Non-pigmented ciliary epithelial cell (primary cell): Measurements from ENCODE around the gene ZDHHC22.
"Not testable (repeated sequence)": the region's sequence is repeated elsewhere in the genome, so short reads cannot be mapped to it uniquely, and the experiment has no call there.

Experiments
- DNase-seq: peaks from one replicate; pipeline ENCODE4 v3.0.0-alpha.2; 2010; ENCODE audit warnings: low read depth

Gene ZDHHC22, protein sequence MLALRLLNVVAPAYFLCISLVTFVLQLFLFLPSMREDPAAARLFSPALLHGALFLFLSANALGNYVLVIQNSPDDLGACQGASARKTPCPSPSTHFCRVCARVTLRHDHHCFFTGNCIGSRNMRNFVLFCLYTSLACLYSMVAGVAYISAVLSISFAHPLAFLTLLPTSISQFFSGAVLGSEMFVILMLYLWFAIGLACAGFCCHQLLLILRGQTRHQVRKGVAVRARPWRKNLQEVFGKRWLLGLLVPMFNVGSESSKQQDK

DNA sequence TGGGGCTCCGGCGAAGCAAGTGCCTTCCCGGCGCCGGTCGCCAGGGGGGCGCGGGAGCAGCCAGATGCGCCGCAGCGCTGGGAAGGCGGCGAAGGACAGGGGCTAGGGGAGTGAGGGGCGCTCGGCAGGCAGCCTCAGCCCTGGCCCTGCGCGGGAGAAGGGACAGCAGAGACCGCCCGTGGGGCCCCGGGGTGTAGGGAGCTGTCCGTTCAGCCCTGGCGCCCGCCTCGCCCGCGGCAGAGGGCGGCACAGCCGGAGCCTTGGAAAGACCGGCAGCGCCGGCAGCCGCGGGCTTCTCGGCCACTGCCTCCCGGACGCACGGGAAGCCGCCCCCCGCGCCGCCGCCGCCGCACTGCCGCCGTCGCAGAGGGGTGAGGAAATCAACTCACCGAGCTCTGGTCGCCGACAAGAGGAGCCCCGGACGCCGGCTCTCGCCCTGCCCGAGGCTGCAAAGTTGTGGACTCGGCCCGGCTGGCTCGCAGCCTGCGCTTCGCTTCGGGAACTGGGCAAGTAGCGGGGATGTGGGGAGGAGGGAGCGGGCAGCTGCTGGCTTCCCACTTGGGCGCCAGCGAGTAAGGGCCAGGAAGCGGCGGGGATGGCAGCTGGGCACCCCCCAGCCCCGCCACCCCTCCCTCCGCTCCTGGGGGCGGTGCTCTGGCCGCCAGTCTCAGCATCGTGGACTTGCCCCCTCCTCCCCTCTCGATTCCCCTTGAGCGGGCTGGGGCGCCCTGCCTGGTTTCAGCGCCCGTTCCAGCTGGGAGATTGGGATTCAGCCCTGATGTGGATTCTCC lies at the start of gene ZDHHC22:
Gene ZDHHC22 (minus strand): TSS at position 578 of the 791 bp plus-strand sequence. CDS start 2,053 bp downstream, outside the sequence.
- DNase-seq, result no peak

DNA sequence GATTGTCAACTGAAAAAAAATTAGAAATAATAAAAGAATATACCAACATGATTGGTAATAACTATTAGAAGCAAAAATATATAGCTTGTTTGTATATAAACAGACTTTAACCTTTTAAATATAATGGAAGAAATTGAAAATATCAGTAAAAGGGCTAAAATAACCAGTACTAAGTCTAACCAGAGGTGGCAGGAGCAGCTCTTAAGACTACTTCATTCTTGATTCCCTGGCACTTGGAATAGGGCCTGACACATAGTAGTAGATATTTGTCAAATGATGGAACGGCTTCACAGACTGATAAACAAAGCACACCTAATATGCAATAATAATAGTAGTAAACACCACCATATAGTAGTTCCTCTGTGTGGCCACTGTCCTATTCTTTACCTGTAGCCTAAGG lies 49.4 kb upstream of the ZDHHC22 start:
- no peak for DNase-seq

DNA sequence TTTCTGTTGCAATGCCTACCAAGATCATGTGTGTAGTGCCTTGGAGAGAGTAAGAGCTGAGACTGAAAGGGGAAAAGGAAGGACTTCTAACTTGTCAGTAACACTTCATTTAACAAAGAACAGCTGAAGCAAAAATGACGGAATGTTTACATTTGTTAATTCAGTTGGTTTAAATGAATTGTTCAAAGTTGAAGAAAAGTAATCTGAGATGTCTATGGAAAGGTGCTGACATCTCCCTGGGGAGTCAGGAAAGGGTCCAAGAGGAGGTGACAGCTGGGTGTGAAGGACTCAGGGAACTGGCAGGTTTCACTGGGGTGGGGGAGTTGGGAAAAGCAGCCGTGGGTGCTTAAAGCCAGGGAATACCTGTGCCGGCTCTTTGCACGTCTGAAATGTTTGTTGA lies 47.9 kb upstream of the ZDHHC22 start:
- DNase-seq, result no peak

DNA sequence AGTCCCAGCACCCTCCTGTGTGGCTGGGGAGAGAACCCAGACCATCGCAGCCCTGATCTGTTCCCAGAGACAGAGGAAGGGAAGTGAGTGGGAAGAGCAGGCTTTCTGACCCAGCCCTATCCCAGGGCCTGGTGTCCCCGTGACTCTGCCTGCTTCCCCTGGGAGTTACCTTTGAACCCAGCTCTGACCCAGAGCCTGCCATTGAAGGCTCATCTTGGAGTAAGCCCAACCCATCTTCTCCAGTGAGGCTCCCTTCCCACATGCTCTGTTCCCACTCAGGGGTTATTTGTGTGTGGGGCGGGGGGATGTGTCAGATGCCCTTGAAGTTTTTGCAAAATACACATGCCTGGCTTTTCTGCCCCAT lies 46.0 kb upstream of the ZDHHC22 start:
- DNase-seq, result no peak

DNA sequence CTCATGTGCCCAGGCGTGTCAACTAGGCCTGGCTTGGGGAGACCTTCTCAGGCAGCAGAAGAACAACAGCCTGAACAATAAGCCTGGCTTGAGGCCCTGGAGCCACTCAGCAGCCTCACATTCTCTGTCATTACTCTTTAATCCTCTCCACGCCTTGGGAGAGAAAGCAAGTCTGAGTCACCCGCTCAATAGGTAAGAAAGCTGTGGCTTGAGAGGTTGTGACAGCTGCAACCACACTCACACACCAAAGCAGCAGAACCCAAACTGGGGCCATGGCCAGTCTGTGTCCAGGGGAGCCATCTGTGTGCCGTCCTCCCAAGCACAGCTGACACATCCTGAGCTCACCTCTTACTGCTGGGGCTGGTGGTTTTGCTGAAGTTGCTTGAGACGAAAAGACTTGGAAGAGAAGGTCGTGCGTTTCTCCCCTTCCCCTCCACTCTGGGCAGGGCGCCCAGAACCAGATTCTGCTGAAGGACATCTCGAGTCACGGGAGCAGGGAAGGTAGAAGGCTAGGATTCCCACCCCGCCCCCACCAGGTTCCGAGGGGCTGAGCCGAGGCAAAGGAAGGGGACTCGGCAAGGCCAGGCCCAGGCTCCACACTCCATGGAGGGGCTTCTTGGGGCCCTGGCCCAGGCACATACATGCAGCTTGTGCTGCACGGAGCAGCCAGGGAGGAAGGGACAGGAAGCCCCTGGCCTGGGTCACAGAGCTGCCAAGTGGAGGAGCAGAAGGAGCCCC lies 45.5 kb upstream of the ZDHHC22 start:
- peak; percentile 11 for DNase-seq

DNA sequence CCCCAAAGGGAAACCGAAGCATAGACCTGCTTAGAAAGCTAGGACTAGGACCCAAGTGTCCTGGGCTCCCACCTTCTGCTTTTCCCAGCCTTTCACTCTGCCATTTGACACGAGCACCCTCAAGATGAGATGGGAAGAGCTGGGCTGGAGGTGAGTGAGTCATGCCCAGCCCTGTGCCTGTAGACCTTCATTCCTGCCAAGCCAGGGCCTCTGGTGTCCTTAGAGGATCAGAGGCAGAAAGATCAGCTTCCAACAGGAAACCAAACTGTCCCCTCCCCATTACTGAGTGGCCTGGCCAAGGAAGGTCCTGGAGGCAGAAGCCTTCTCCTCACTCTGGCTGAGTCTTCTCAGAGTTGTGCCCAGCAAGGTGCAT lies 43.5 kb upstream of the ZDHHC22 start:
- DNase-seq, result no peak

DNA sequence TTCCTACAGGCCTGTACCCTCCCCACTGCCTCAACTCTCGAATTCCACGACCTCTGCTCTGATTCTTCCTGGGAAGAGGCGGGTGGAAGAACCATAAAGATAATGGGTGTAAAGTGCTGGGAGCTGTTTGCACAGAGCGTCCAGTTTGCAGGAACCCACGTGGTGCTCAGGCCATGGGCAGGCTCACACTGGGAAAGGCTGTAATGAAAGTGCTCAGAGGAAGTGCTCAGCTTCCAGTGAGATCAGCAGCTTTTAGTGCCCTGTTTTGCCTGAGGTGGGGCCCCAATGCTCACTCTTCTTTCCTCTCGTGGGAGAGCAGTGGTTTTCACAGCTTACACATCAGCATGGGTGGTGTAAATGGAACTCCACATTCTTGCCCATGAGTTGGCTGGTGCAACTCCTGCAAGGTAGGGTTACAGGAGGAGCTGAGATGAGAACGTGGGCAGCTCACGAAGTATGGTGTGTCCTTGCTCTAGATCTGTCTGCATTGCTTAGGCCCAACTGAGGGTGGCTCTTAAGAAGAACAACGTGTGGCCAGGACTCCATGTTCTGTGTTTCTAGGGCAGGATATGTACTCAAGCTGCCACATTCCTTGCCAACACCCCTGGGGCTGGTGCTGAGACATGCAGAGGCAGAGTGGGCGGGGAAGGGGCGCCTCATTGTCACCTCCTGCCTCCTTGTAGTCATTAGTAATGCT lies 43.0 kb upstream of the ZDHHC22 start:
- DNase-seq, result no peak

DNA sequence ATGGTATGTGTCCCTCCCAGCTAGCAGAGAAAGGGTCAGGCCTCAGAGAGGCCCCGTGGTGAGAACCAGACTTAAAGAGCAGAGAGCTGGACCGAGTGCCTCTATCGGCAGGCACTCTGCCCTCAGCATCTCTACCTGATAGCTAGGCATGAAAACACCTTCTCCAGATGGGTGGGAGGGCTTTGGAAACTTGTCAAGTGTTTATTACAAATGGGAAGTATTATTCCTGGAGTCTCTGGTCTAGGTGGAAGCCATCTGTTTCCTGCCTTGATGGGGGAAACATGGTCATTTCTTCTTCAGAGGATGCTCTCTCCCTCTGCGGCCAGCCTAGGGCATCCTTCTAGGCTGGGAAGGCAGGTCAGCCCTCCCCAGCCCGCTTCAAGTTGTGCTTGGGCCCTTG lies 42.3 kb upstream of the ZDHHC22 start:
- no peak for DNase-seq

DNA sequence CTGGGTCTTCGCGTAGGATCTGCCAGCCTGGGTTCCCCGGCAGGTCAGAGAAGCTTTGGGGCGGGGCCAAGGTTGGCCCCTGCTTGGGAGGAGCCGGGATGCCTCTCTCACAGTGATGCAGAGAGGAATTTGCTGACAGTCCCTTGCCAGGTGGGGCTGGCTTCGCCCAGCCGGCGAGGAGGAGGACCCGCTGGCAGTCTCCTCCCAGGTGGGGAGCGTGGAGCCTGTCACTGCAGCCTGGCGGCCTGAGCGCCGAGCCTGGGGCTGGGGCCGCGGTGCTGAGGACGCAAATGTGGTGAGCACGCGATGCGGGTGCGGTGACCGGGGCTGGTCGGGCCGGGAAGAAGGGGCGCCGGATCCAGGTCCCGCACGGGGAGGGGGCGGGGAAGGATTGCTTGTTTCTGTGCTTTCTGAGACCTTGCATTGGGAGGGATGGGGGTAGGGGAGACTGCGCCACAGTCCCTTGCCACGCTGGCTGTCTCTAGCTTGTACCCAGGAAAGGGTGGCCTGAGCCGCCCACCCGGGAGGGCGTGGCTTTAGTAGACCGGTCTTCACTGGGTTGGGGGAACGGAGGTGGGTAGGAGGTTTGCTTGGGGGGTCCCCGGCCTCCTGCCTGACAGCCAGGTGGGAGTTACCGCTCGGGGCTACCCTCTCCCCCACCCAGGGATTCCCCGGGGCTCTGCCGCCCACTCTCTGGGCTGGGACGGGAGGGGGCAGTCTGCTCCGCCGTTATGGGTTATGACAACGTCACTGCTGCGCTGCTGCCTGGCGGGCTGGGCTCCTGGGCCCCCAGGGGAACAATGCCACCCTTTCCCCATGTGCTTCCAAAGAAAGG lies 40.2 kb upstream of the ZDHHC22 start, which contains the start of gene TMEM63C:
Gene TMEM63C (plus strand): TSS at position 196 of the 835 bp plus-strand sequence. CDS start 37,016 bp downstream, outside the sequence.
- DNase-seq, result no peak

DNA sequence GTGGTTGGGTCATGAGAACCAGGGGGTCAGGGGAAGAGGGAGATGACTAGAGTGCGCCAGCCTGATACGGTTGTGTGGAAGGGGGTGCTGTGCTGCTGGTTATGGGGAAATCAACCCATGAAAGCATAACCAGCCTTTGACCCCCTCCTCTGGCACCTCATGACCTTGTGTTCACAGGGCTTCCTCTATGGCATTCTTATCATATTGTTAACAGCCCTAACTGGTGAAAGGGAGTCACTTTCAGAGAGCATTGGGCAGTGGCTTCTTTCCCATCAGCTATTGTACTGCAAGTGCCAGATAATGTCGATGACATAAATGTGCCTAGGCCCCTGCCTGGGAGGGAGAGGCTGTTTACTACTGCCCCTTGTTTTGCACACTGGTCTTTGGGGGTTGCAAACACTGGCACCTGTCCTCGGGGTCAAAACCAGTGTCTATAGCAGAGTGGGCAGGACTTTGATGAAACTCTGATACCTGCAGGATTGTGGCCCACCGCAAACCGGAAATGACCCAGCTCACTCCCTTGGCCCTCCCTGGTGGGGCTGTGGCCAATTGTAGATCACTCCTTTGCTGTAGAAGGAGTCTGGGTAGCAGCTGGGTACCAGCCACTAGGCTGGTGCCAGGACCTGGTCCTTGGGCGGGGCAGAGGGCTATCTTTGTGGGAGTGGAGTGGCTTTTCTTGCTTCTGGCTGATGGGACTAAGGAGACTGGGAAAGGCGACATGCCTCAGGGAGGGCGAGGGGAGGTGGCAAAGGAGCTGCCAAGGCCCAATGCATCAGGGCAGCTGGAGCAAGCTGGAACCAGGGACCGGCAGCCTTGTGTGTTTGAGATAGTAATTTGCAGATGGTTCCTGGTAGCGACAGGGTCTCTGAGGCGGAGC lies 39.4 kb upstream of the ZDHHC22 start:
- DNase-seq, result no peak

DNA sequence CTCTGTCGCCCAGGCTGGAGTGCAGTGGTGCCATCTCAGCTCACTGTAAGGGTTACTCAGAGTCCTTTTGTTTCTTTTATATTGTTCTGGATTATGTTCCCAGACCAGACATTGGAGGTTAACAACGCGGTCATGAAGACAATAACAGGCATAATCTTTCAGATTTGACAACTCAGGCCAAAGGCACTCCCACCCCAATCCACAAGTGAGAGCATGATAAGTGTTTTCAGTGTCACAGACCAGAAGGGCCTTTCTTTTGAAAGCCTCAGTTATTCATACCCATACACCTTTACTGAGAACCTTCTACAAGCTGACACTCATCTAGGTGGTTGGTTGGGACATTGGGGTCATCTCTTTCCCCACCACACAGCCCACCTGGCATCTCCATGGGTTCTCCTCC lies 37.1 kb upstream of the ZDHHC22 start:
- DNase-seq, result no peak

DNA sequence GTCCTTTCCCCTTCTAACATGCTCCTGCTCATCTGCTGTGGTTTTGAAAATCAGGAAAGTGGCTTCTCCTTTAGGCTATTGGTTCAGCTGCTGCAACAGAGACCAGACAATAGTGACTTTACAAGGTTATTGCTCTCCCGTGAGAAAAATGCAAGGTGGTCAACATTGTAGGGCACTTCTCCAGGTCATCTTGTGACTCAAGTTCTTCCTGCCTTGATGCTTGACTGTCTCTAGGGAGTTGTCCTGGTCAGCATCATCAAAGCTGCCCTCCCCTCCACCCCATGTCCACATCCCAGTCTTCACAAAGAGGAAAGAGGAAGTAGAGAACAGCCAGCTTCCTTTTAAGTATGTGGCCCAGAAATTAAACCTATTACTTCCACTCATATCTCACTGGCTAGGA lies 36.1 kb upstream of the ZDHHC22 start:
- no peak for DNase-seq

DNA sequence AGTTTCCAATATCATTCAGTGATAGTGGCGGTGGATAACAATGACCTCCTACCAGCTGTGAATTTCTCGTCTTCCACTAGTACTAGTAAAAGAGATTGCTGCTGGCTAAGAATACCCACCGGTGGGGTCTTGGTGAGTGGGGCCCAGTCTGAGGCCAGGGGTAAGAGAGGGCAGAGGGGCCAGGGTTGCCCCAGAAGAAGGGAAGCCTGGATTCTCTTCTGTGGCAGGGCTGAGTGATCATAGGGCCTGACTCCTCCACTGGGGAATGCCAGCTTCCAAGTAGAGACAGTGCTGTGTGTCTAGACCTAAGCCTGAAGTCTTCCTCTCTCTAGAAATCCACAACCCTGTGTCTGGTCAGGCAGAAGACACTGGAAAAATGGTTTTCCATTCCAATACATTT lies 34.3 kb upstream of the ZDHHC22 start:
- no peak for DNase-seq

DNA sequence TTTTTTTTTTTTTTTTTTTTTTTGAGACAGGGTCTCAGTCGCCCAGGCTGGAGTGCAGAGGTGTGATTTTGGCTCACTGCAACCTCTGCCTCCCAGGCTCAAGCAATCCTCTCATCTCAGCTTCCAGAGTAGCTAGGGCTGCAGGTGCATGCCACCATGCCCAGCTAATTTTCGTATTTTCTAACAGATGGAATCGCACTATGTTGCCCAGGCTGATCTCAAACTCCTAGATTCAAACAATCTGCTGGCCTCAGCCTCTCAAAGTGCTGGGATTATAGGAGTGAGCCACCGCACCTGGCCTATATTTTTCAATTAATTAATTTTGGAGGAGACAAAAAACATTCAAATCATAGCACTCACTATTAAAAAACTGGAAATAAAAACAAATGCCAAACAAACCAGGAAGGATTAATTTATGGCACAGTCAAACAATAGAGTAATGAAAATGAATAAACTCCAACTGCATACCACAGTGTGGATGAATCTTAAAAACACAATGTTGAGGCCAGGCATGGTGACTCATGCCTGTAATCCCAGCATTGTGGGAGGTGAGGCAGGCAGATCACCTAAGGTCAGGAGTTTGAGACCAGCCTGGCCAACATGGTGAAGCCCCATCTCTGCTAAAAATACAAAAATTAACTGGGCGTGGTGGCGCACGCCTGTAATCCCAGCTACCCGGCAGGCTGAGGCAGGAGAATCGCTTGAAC lies 32.5 kb upstream of the ZDHHC22 start:
- not testable (repeated sequence) for DNase-seq

DNA sequence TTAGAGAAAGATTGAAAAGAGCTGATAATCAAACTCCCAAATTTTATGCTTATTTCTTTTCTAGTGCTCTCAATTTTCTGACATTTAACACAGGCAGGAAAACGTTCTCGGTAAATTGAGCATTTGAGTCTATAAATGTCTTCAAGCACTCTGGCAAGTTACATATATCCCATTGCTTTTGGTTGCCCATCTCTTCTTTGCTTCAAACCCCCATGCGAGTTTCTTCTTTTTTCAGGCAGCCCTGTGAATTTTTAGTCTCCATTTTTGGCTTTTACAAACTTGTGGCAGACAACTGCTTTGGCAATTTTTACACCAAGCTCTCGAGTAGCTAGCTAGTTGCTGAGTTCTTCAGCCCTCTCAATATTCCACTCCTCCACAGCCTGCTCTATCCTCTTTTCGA lies 31.3 kb upstream of the ZDHHC22 start:
- no peak for DNase-seq

DNA sequence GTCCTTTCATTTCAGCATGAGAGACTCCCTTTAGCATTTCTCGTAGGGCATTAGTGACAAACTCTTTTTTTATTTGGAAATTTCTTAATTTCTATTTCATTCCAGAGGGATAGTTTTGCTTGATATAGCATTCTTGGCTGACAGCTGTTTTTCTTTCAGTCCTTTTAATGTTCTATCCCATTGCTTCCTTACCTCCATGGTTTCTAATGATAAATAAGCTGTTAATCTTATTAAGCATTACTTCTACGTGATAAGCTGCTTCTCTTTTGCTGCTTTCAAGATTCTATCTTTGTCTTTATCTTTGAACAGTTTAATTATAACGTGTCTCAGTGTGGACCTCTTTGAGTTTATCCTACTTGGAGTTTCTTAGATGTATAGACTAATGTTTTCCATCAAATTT lies 28.5 kb upstream of the ZDHHC22 start:
- DNase-seq, result no peak

DNA sequence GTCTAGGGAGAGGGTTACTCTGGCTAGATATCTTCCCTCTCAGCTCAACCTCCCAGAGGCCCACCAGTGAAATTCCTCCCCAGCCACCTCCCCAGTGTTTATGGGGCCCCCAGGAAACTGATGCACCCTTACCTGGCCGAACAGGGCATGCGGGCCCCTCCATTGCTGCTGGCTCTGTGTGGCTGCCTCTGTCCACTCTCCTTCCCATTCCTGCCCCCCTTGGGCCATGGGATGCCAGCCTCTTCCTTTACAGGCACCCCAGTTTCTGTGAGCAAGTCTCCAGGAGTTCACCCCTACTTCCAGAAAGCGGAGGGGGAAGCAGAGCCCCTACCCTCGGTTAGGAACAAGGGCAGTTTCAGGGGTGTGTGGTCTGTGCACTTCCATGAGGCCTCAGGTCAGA lies 19.4 kb upstream of the ZDHHC22 start:
- DNase-seq, result no peak

DNA sequence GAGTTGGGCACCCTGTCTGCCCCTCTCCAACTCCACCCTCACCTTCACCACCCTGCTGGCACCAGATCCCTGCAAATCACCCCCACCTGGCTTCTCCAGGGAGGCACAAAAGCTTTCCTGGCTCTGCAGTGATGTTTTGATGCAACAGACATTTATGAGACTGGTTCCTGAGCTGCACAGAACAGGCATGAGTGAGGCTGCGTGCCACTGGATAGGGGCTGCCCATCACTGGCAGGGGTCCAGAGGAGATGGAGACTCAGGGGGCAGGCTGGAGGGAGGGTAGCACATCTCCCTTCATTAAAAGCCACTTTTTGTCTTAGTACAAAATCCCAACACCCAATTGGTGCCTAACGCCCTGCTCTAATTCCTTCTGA lies 17.3 kb upstream of the ZDHHC22 start:
- DNase-seq, result no peak

DNA sequence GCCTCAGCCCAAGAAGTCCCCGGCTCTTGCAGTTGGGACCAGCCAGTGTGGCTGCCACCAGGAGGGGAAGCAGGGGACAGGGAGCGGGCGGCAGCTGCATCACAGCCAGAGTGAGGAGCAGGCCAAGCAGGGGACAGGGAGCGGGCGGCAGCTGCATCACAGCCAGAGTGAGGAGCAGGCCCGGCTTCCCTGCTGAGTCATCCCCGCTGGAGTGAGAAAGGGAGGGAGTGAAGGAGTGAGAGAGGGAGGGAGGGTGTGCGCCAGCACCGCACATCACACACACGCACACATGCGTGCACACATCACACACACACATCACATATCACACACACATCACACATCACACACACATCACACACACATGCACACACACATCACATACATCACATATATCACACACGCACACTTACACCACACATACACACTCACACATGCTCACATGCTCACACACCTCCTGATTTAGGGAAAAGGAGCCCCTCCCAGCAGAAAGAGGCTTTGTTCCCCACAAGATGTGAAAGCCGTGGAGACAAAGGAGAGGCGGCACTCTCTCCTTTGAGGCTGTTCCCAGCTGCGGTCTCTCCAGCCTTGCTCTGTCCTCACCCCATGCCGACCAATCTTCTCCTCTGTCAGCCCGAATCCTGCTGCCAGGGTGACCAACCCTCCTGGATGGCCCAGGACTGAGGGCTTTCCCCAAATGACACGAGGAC lies 16.7 kb upstream of the ZDHHC22 start:
- no peak for DNase-seq
